Measurements from ENCODE around the gene COQ8B.

The COQ8B gene

GRCh38 chr19:40717880-40718773 is 1.4 kb upstream of the COQ8B start:
- DNase-seq (ENCODE audit: low read depth in 2 of 2), result no peak

DNA sequence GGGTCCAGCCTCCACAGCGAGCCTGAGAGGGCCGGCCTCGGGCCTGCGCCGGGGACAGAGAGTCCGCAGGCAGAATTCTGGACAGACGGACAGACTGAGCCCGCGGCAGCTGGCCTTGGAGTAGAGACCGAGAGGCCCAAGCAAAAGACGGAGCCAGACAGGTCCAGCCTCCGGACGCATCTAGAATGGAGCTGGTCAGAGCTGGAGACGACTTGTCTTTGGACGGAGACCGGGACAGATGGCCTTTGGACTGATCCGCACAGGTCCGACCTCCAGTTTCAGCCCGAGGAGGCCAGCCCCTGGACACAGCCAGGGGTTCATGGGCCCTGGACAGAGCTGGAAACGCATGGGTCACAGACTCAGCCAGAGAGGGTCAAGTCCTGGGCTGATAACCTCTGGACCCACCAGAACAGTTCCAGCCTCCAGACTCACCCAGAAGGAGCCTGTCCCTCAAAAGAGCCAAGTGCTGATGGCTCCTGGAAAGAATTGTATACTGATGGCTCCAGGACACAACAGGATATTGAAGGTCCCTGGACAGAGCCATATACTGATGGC is 716 bp upstream of the COQ8B start:
- no peak for DNase-seq (ENCODE audit: low read depth in 2 of 2)

- DNase-seq (ENCODE audit: low read depth in 2 of 2), result peak; percentile 55 to 63
These were observed 630 bp downstream of the COQ8B start for GRCh38 chr19:40716031-40716481.

GRCh38 chr19:40714441-40715299 is 2.0 kb downstream of the COQ8B start:
- peak; percentile 86 to 91 for DNase-seq (ENCODE audit: low read depth in 2 of 2)

GRCh38 chr19:40713939-40714338 is 2.7 kb downstream of the COQ8B start:
- no peak for DNase-seq (ENCODE audit: low read depth in 2 of 2)

- no peak for DNase-seq (ENCODE audit: low read depth in 2 of 2)
These were observed 6.9 kb downstream of the COQ8B start for GRCh38 chr19:40709817-40710216.

- no peak for DNase-seq (ENCODE audit: low read depth in 2 of 2)
These were observed 9.1 kb downstream of the COQ8B start for GRCh38 chr19:40707615-40708014.

DNA sequence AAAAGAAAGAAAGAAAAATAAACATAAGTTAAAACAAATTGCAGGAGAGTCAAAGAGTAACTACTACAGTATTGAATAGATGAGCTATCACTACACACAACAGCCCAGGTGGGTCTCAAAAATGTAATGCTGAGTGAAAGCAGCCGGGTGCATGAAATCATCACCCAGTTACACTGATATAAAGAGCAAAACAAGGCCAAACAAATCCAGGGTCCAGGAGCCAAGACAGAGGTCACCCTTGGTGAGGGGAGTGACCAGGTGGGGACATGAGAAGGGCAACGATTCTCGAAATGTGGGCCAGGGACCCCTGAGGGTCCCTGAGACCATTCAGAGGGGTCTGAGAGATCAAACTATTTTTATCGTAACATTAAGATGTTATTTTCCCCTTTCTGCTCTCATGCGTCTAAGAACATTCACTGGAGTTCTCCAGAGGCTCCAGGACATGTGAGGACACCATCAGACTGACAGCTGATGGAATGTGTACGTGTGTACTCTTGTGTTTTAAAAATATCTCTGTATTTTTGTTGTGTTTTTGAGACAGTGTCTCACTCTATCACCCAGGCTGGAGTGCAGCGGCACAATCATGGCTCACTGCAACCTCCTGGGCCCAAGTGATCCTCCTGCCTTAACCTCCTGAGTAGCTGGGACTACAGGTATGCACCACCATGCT is 10.6 kb downstream of the COQ8B start:
- no peak for DNase-seq (ENCODE audit: low read depth in 2 of 2)

DNA sequence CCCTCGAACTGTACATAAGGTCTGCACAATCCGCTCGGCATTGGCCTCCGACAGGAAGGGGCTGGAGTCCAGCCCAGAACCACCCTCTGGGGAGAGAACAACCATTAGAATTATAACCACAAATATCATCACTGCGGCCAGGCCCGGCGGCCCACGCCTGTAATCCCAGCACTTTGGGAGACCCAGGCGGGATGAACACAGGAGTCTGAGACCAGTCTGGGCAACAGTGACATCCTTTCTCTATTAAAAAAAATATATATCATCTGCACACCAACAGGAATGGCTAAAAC is 11.4 kb downstream of the COQ8B start:
- no peak for DNase-seq (ENCODE audit: low read depth in 2 of 2)

- no peak for DNase-seq (ENCODE audit: low read depth in 2 of 2)
These were observed 12.0 kb downstream of the COQ8B start for GRCh38 chr19:40704491-40705361.

- no peak for DNase-seq (ENCODE audit: low read depth in 2 of 2)
These were observed 13.5 kb downstream of the COQ8B start for GRCh38 chr19:40703029-40703755.

GRCh38 chr19:40702337-40703012 is 14.2 kb downstream of the COQ8B start:
- no peak for DNase-seq (ENCODE audit: low read depth in 2 of 2)

DNA sequence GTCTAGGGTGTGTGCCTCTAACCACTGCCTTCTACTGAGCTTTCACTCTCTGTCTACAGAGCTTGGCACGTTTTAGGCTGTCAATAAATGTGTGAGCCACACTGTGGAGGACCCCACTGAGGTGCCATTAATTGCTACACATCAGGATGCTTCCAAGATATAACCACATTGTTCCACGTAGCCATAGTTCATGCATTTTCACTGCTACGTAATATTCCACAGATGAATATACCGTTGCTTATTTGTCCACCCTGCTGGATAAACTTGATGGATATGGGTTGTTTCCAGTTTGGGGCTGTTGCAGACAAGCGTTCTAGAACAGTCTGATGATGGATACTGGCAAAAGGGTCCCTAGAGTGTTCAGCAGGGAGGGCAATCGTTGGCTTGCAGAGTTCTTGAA is 14.9 kb downstream of the COQ8B start:
- DNase-seq (ENCODE audit: low read depth in 2 of 2), result no peak

GRCh38 chr19:40700083-40700482 is 16.6 kb downstream of the COQ8B start:
- no peak for DNase-seq (ENCODE audit: low read depth in 2 of 2)

DNA sequence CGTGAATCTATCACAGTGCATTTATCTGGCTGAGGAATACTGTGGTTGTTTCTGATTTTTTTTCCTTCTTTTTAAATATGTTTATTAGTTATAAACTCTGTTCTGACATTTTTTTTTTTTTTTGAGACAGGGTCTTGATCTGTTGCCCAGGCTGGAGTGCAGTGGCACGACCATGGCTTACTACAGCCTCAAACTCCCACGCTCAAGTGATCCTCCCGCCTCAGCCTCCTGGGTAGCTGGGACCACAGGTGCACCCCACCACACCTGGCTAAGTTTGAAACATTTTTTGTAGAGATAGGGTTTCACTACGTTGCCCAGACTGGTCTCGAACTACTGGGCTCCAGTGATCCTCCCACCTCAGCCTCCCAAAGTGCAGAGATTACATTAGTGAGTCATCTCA is 19.7 kb downstream of the COQ8B start:
- DNase-seq (ENCODE audit: low read depth in 2 of 2), result no peak

DNA sequence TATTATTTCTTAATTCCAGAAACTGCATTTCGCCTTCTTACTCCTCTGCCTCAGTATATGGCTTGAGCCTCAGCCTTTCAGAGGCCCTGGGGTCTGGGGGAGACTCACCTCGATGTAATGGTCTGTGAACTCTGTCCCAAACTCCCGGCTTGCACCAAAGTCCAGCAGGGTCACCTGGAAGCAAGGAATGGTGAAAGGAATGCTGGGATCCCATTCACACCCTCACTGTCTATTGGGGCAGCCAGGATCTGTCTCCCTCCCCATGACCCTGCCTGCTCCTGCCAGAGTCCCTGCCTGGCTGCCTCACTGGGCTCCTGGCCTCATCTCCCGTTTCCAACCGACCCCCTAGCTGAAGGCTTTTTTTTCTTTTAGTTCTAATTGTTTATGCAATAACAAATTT is 20.8 kb downstream of the COQ8B start:
- no peak for DNase-seq (ENCODE audit: low read depth in 2 of 2)

DNA sequence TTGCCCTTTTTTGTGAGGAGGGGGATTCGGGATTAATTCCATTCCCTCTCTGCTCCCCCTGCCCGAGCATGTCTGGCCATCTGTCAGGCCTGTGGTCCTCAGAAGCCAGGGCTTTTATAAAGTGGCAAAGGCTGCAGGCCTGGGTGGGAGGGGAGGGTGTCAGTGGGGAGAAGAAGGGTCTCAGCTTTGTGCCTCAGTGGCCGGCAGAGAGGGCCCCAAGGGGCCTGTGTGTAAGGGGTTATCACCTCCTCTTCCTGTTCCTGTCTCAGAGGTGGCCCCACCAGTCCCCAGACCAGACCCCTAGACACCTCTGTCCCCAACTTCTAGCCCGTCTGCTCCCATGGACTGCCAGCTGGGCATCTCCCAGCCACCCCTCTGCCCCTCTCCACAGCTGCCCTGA is 22.8 kb downstream of the COQ8B start:
- DNase-seq (ENCODE audit: low read depth in 2 of 2), result no peak

DNA sequence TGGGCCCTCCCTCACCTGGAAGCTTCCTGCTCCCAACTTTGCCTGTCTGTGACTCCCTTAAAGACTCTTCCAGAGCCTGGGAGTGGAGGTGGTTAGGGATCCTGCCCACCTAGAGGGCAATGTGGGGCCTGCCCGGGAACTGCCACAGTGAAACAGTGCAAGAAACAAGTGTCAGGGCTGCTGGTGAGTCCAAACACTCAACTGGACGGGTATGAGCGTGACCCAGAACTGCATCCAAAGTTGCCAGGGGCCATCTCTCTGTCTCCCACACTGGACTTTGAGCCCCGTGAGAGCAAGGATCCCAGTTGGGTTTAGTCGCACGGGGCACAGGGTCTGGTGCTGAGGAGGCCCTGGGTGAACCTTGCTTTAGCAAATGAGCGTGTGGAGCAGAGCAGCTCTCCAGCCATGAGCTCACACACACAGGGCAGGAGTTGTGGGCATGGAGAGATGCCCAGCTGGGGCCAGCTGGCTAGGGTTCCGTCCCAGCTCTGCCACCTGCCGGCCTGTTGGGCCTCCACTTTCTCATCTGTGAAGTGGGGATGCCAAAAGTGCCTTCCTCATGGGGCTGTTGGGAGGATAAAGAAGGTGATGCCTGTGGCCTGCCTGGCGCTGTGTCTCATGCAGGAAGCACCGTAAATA is 23.4 kb downstream of the COQ8B start:
- DNase-seq (ENCODE audit: low read depth in 2 of 2), result no peak

GRCh38 chr19:40692212-40692551 is 24.5 kb downstream of the COQ8B start:
- no peak for DNase-seq (ENCODE audit: low read depth in 2 of 2)

Data from stimulated activated CD4-positive, alpha-beta T cell treated with anti-CD3 and anti-CD28 coated beads, Interleukin-15, amount 100 ng/mL, for 48 hours (primary cell).